ENCODE results near the gene GAS2L3.

DNA sequence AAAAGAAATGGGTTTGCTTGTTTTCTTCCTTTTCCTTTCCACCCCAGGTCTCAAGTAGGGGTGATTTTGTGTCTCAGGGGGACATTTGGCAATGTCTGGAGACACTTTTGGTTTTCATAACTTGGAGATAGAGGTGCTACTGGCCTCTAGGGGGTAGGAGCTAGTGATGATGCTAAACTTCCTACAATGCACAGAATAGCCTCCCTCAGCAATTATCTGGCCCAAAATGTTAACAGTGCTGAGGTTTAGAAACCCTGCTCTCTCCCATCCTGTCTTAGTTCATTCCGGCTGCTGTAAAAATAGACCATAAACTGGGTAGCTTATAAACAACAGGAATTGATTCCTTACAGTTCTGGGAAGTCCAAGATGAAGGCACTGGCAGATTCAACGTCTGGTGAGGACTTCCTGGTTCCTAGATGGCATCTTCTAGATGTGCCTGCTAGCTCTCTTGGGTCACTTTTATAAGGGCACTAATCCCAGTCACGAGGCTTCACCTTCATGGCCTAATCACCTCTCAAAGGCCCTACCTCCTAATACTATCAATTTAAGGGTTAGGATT lies 7.4 kb upstream of the GAS2L3 start:
- TF ChIP-seq, protein P1, sequence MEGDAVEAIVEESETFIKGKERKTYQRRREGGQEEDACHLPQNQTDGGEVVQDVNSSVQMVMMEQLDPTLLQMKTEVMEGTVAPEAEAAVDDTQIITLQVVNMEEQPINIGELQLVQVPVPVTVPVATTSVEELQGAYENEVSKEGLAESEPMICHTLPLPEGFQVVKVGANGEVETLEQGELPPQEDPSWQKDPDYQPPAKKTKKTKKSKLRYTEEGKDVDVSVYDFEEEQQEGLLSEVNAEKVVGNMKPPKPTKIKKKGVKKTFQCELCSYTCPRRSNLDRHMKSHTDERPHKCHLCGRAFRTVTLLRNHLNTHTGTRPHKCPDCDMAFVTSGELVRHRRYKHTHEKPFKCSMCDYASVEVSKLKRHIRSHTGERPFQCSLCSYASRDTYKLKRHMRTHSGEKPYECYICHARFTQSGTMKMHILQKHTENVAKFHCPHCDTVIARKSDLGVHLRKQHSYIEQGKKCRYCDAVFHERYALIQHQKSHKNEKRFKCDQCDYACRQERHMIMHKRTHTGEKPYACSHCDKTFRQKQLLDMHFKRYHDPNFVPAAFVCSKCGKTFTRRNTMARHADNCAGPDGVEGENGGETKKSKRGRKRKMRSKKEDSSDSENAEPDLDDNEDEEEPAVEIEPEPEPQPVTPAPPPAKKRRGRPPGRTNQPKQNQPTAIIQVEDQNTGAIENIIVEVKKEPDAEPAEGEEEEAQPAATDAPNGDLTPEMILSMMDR (IDR thresholded peaks at IDR 0.05; ENCODE audit: insufficient read depth, low read length), result no peak
- TF ChIP-seq POLR2AphosphoS5 (IDR thresholded peaks at IDR 0.05; ENCODE audit: low read depth) (no peak), GABPA (IDR thresholded peaks at IDR 0.05; ENCODE audit: low read depth) (no peak)
